Fibroblast of upper back skin (primary cell): ENCODE results near the gene EFHB.
"Not testable (repeated sequence)": the region's sequence is repeated elsewhere in the genome, so short reads cannot be mapped to it uniquely, and the experiment has no call there.

ENCODE experiments used
- DNase-seq: peaks from one replicate; pipeline ENCODE4 v3.0.0-alpha.2; 2013

EFHB gene, protein sequence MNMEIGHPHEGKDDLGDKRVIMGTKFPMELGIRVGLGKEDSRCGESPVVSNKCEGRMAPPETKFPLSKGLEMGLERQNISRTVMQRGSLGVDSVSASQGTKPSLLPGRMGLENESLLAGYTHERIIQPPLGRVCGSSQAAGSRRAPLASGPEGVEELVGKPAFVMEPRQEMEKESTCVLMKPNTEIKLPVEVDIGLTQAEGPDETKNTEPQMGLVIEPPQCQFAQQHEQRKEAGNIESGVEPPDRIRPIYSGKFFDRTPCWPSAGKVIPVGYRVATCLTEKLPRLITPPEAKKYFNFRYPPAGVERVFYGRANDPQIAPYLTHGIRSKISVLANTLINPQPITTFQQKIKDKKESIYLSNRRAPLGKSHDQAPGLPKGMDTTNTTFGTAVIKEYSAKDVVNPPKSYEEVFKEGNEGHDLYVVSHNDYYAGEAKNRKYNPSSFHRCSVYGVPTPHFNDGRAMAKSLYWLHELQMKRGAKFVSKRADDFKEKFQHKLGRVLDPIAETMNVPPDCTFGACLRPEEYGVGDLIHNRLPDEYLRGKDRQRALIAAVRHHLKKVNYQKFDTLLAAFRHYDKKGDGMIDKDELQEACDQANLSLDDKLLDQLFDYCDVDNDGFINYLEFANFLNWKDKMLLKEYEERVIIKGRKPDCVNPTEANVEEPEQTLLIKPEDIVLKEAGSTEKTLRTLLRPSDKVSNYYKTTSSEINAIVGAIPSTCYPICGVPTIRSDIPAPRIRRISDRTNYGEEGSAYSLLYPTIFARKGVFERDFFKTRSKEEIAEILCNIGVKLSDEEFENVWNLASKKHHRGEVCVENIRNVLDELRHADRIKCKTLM

DNA sequence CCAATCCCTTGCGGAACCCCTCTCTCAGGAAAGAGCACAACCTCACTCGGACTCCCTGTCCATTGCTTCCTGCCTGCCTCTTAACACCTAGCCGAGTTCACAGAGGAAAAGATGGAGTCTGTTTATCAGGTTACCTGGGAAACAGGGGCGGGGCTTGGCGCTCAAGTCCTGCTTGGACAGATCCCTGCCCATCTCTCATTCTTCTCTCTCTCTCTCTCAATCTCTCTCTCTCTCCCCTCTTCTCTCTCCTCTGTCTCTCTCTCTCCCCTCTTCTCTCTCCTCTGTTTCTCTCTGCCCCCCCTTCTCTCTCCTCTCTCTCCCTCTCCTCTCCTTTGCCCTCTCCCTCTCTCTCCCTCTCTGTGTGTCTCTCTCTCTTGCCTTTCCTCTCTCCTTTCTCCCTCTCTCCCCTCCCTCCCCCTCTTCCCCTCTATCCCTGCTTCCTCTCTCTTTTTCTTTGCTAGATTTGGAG is at the start of gene EFHB:
Gene EFHB, minus strand, starts transcription at position 120 of the 469 bp plus-strand sequence. CDS start 199 bp downstream, outside the sequence.
- peak; percentile 20 for DNase-seq

DNA sequence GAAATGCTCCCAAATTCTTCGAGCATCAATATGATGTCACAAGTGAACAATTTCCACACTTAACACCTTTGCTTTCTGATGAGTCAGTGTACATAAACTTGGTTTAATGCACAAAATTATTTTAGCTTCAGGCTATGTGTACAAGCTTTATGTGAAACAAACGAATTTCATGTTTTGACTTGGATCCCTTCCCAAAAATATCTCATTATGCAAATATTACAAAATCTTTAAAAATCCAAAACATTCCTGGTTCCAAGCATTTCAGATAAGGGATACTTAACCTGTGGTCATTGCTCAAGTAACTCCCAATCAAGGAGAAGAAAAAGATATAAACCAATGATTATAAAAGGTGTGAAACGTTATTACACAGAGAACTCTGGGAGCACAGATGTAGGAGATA is 38.0 kb upstream of the EFHB start:
- DNase-seq = peak; percentile 41

- no peak for DNase-seq
Observed at GRCh38 chr3:19970327-19970726, 36.3 kb upstream of the EFHB start.

GRCh38 chr3:19967812-19968211 is 33.8 kb upstream of the EFHB start:
- DNase-seq = no peak

DNA sequence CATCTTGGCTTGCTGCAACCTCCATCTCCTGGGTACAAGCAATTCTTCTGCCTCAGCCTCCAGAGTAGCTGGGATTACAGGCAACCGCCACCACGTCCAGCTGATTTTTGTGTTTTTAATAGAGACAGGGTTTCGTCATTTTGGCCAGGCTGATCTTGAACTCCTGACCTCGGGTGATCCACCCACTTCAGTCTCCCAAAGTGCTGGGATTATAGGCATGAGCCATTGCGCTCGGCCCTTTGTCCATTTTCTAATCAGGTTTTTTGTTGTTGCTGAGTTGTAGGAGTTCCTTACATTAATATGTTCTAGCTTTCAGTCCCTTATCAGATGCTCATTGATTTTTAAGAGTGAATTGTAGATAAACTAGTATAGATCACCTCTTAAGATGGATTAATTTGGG is 33.2 kb upstream of the EFHB start:
- DNase-seq = no peak

- DNase-seq = no peak
Observed at GRCh38 chr3:19961960-19962359, 27.9 kb upstream of the EFHB start.

- DNase-seq = no peak
Observed at GRCh38 chr3:19960696-19961095, 26.7 kb upstream of the EFHB start.

- DNase-seq = no peak
Observed at GRCh38 chr3:19959505-19959904, 25.5 kb upstream of the EFHB start.

DNA sequence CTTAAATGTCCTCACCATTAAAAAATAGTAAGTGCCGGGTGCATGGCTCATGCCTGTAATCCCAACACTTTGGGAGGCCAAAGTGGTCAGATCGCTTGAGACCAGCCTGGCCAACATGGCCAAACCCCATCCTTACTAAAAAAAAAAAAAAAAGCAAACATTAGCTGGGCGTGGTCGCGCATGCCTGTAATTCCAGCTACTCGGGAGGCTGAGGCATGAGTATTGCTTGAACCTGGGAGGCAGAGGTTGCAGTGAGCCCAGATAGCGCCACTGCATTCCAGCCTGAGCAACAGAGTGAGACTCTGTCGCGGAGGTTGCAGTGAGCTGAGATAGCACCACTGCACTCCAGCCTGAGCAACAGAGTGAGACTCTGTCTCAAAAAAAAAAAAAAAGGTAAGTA is 23.3 kb upstream of the EFHB start:
- DNase-seq = not testable (repeated sequence)

DNA sequence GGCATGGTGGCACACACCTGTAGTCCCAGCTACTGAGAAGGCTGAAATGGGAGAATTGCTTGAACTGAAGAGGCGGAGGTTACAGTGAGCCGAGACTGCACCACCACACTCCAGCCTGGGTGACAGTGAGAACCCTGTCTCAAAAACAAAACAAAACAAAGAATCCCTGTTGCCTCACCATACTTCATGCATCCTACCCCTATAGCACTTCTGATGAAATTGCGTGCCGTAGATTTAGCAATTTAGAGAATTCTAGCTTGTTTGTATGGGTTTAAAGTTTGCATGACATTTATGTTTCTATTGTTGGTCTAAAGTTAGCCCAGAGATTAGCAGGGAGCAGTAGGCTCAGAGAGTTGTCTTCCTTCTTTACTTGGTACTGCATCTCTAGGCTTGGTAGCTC is 20.7 kb upstream of the EFHB start:
- DNase-seq = no peak

GRCh38 chr3:19950316-19950715 is 16.3 kb upstream of the EFHB start:
- DNase-seq = no peak

- no peak for DNase-seq
Observed at GRCh38 chr3:19948226-19948591, 14.2 kb upstream of the EFHB start.

DNA sequence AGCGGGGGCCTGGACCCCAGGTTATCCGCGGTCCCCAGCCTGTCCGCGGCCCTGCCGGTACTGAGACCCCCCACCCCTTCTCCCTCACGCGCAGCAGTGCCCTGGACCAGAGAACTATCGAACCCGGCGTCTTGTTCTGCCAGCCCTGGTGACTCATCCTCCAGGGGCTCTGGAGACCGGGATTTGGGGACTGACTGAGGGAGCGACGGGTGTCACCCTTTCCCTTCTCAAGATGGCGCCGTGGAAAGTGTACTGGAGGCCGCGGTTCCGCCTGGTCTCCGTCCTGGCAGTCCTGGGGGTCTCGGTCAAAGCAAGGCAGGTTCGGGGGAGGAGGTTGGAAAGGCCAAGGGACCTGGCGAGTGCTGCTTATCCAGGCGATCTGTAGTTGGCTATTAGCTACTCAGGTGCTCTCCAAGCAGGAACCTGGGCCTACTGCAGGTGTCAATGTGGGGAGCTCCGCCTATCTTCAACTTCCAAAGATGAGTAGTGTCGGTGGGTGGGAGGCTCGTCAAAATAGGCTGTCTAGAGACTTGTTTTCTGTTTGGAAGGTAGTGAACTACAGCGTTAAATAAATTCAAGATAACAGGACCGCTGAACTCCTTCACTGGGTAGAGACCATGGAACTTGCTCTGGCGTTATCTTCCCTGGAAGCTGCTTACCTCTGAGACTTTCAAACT is 13.7 kb upstream of the EFHB start:
- DNase-seq = peak; percentile 24

DNA sequence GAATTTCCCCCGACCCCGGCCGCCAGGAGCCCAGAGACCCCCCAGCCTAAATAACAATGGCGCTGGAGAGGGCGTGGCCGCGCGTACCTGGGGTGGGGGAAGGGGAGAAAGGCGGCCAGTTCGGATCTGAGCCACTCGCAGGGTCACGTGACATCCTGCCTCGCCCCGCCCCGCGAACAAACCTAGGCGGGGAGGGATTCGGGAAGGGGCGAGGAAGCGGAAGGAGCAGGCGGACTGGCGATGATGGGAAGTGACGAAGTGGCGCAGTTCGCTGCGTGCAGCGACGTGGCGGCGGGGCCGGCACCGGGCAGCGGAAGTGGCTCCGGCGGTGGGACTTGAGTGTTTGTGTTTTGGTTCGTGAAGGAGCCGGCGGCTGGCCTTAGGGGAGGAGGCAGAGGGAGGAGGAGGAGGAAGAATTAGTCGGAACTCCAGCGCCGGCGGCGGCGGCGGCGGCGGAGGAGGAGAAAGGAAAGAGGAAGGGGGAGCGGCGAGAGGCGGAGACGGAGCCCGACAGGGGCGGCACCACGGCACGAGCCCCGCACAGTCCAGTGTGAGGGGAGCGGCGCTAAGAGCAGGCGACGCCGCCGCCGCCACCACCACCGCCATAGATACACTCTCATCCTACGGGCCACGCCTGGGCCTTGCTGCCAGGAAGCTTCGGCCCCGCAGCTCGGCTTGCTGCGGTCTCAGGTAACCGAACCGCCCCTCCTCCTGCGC is 13.0 kb upstream of the EFHB start, which contains the start of gene RAB5A:
Gene RAB5A, plus strand, starts transcription at position 266 of the 717 bp plus-strand sequence. CDS start 3,802 bp downstream, outside the sequence.
- peak; percentile 99 for DNase-seq

DNA sequence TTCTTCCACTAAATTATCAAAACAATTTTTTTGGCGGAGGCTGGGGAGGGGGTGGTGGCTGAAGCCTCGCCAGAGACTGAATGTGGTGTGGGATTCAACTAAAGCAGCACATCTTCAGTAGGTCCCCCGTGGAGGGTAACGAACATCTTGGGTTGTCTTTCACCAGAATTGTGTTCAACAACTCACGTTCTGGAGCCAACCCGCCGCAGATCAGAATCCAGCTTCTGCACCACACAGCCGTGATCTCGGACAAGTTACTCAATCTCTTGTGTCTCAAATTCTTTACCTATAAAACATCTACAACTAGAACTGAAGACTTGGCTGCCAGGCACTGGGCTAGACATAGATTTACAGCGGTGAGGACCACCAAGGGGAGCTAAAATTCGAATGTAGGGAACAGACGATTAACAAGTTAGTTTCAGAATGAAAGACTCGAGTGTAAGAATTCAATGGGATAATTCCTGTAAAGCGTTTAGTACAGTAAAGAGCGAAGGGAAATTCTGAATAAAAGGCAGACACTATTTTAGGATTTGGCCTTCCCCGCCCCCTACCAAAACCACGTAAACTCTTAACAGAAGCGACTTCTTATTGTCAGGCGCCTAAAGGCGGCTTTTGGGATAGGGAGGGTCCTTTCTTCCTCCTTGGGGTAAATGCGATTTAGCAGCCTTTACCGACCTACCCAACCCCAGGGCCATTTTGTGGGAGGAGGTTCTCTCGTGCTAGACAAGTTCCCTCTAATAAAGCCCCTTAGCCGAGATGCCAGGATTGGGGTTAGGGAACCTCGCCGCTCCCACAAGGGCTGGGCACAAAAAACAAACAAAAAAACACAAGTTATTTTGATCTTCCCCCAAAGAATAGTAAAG is 12.2 kb upstream of the EFHB start:
- peak; percentile 4 for DNase-seq

DNA sequence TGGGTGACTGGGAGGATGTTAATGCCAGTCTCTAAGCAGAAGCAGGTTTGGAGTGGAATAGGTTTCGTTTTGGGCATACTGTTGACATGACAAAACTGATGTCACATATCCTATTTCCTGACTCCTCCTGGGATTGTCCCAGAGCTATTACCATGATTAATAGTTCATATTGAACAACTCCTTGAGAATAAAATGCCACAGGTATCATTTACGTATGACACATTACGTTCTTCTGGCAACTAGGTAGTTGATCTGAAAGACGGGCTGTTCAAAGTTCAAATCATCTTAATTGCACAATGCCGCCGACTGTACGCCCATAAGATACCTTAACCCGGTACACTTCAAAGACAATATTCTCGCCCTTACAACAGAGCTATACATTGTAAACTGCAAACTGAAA is 11.5 kb upstream of the EFHB start:
- DNase-seq = no peak

DNA sequence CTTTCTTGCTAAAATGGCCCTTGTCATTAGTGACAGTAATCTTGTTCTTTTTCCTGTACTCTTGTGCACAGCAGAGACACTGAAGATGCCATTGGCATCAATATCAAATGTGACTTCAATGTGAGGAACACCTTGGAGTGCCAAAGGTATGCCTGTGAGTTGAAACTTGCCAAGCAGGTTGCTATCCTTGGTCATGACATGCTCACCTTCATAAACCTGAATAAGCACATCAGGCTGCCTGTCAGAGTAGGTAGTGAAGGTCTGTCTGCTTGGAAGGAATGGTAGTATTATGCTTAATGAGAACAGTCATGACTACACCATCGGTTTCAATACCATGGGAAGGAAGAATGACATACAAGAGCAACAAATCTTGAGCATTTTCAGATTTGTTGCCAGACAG is 6.6 kb upstream of the EFHB start:
- DNase-seq = no peak

GRCh38 chr3:19938295-19938627 is 4.2 kb upstream of the EFHB start:
- DNase-seq = no peak

DNA sequence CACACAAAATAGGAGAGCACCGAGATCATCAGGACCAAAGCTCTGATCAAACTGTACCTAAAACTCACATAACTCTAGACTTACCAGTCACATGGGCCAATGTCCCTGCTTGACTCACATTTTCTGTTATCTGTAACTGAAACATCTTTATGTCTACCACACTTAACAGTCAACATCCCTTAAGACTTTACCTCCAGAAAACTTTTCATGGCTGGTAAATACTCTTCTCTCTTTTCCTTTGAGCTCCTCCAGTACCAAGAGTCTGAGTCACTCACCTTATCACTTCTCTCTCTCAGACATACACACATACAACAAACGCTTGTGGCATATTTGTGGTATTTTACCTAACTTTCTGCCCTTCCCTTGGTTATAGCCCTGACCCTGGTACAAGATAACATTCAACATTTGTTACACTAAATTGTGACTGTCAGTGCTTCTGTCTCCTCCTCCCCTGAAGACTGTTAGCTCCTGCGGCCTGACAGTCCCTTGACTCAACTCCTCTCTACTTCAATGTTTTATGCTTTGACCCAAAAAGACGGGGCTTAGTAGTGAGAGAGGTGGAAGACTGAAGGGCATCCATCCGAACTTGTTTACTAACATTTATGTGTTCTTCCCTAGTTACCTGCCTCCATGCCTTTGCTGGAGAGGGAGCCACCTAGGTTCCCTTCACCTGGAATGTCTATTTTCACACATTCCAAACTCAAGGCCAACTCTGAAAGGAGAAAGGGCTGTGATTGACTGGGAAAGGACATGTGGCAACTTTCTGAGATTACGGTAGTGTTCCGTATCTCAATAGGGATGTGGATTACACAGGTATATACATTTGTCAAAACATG is 3.7 kb upstream of the EFHB start:
- DNase-seq = peak; percentile 8

- no peak for DNase-seq
Observed at GRCh38 chr3:19932422-19932821, 1.6 kb downstream of the EFHB start.

- DNase-seq = no peak
Observed at GRCh38 chr3:19931767-19932188, 2.2 kb downstream of the EFHB start.
